ENCODE measurements around the gene ISOC2. TPM values are rescaled to one million over a fixed set of nuclear protein-coding genes. Genes with fewer than 3 reads are reported as not detected.

Gene ISOC2
- total and polyA plus RNA-seq, 9 of the 15 experiments (the other 6 are each of a cell fraction or from before 2014, with no cell fraction given), result 1.2 to 229 (median 58.3) TPM

DNA sequence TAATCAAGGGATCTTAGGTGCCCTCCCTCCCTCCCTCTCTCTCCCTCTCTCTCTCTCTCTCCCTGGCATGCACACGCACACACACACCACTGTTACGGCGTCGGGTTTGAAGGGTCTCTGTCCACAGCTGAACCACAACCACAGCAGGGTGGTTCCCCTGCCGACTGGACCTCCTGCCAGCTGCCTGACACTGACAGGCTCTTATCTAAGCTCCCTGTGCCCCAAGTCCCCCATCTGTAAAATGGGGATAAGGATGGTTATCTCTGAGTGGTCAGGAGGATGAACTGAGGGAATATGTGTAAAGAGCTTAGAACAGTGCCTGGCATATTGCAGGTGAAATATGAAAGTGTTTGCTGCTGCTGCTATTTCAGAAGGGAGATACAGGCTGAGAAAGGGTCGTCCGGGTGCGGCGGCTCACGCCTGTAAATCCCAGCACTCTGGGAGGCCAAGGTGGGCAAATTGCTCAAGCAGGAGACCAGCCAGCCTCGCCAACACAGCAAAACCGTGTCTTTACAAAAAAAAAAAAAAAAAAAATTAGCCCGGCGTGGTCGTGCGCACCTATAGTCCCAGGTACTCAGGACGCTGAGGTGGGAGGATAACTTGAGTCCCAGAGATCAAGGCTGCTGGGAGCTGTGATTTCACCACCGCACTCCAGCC is 17.5 kb downstream of the ISOC2 start (continued):
- TF ChIP-seq, protein P1, sequence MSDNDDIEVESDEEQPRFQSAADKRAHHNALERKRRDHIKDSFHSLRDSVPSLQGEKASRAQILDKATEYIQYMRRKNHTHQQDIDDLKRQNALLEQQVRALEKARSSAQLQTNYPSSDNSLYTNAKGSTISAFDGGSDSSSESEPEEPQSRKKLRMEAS (CRISPR knock-in tag; IDR thresholded peaks at IDR 0.05), result no peak
- TF ChIP-seq JUN (IDR thresholded peaks at IDR 0.05; ENCODE audit: borderline replicate concordance, low read depth, low read length), result no peak
- TF ChIP-seq JUN (CRISPR knock-in tag; IDR thresholded peaks at IDR 0.05; ENCODE audit: borderline replicate concordance), result no peak
- TF ChIP-seq RBM25 (IDR thresholded peaks at IDR 0.05; ENCODE audit: low read depth, low read length, severe bottlenecking), result peak; percentile 29
- TF ChIP-seq POU5F1 (IDR thresholded peaks at IDR 0.05; ENCODE audit: borderline replicate concordance, low read depth, low read length, partially characterized antibody), result no peak
- peak; percentile 79 for TF ChIP-seq ARID1B (IDR thresholded peaks at IDR 0.05)
- TF ChIP-seq, protein P2, sequence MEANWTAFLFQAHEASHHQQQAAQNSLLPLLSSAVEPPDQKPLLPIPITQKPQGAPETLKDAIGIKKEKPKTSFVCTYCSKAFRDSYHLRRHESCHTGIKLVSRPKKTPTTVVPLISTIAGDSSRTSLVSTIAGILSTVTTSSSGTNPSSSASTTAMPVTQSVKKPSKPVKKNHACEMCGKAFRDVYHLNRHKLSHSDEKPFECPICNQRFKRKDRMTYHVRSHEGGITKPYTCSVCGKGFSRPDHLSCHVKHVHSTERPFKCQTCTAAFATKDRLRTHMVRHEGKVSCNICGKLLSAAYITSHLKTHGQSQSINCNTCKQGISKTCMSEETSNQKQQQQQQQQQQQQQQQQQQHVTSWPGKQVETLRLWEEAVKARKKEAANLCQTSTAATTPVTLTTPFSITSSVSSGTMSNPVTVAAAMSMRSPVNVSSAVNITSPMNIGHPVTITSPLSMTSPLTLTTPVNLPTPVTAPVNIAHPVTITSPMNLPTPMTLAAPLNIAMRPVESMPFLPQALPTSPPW (CRISPR knock-in tag; IDR thresholded peaks at IDR 0.05), result 0 out of 2 replicates have a peak, but pooled peaks have one; percentile 26
- TF ChIP-seq ZNF707 (CRISPR knock-in tag; conservative IDR thresholded peaks at IDR 0.05), result no peak
- TF ChIP-seq TAL1 (IDR thresholded peaks at IDR 0.05), result peak; percentile 78
- peak; percentile 88 for TF ChIP-seq CBFA2T3 (IDR thresholded peaks at IDR 0.05)
- no peak for TF ChIP-seq CHCHD3 (CRISPR knock-in tag; IDR thresholded peaks at IDR 0.05)
- no peak for TF ChIP-seq PRPF4 (IDR thresholded peaks at IDR 0.05; ENCODE audit: insufficient read depth, low read depth, low read length, poor library complexity, severe bottlenecking)
